K562 (cell line): Measurements from ENCODE around the gene CIAO2B. TPM values are rescaled to one million over a fixed set of nuclear protein-coding genes. Genes with fewer than 3 reads are reported as not detected.

Source experiments
- ATAC-seq: fragments of 200-7000 bp; cut with Tn5 transposase; 3 replicates; pipeline ENCODE4 v1.9.1; 2020; ENCODE audit warnings: moderate library complexity
- BruUV-seq: library from RNA; stranded (reverse); fragments of 400-500 nt; replicated peaks from 2 replicates; lab custom pipeline; 2021; lab: Mats Ljungman, UMichigan
- CTCF ChIA-PET: fragments of 300-600 bp; formaldehyde crosslinking; extraction: SDS; loops from one replicate; lab custom pipeline; 2021; ENCODE audit warnings: low intra/inter-chr PET ratio; lab: Yijun Ruan, JAX
- POLR2A ChIA-PET: fragments of 300-600, 350-650 bp; sonication (Branson Sonifier 250); formaldehyde crosslinking; extraction: SDS; loops from one replicate; lab custom pipeline; 2021; ENCODE audit warnings: antibody characterized with exemption, inconsistent platforms; lab: Yijun Ruan, JAX
- DNase-seq, 4 experiments: peaks; one replicate each; pipeline versions ENCODE4 v3.0.0 to v3.0.0-alpha.2; 2011 to 2018; ENCODE audit warnings: low spot score in 3 of 4, mixed read lengths in 3 of 4; ENCODE audit errors: extremely low read depth in 1 of 4
- FAIRE-seq: peaks from 2 replicates; lab custom pipeline; 2011; peaks lifted over from hg19 to GRCh38; lab: Jason Lieb, UNC
- H2AFZ ChIP-seq: 2 replicates; pipeline ENCODE4 v1.6.0; 2011; ENCODE audit warnings: low read depth, low read length, control low read depth, inconsistent platforms
- H3K27ac ChIP-seq: fragments of 200-600 bp; 3 replicates; pipeline ENCODE4 v1.8.0; 2011; ENCODE audit warnings: low read depth, mild to moderate bottlenecking, control low read depth, inconsistent platforms, low read length, moderate library complexity, mixed read lengths; ENCODE audit errors: extremely low read depth
- H3K27me3 ChIP-seq, 2 experiments: fragments of 300-600 bp in 1 of 2; 2 replicates in 1 of 2; 3 replicates in 1 of 2; pipeline versions ENCODE4 v1.6.0 to v1.8.0; 2011; ENCODE audit warnings: inconsistent platforms in 2 of 2, low read length in 2 of 2, mild to moderate bottlenecking in 1 of 2, mixed read lengths in 1 of 2, moderate library complexity in 1 of 2; ENCODE audit not compliant: control insufficient read depth in 2 of 2, insufficient read depth in 2 of 2
- H3K36me3 ChIP-seq: fragments of 300-600 bp; 3 replicates; pipeline ENCODE4 v1.8.0; 2011; ENCODE audit warnings: mild to moderate bottlenecking, low read length, inconsistent platforms; ENCODE audit not compliant: control insufficient read depth, insufficient read depth
- H3K4me1 ChIP-seq, 2 experiments: fragments of 200-600 bp in 1 of 2; replicated peaks in 1 of 2; 2 replicates in 1 of 2; 3 replicates in 1 of 2; pipeline versions ENCODE4 v1.5.1 to v1.8.0; 2011; ENCODE audit warnings: inconsistent platforms in 2 of 2, low read length in 2 of 2, mild to moderate bottlenecking in 1 of 2, mixed read lengths in 1 of 2, moderate library complexity in 1 of 2; ENCODE audit not compliant: control insufficient read depth in 2 of 2, insufficient read depth in 2 of 2
- H3K4me2 ChIP-seq: 2 replicates; pipeline ENCODE4 v1.6.1; 2011; ENCODE audit warnings: low read length, control low read depth, inconsistent platforms, mixed read lengths; ENCODE audit not compliant: insufficient read depth
- H3K4me3 ChIP-seq: fragments of 200-600 bp; sonication (generic), shearing (Covaris generic); 2 replicates; pipeline ENCODE4 v1.5.1; 2016; ENCODE audit warnings: control low read depth, inconsistent platforms
- H3K79me2 ChIP-seq: fragments of 200-600 bp; 3 replicates; pipeline ENCODE4 v1.8.0; 2011; ENCODE audit warnings: low read length, inconsistent platforms; ENCODE audit not compliant: control insufficient read depth, insufficient read depth
- H3K9ac ChIP-seq, 2 experiments: 2 replicates each; pipeline versions ENCODE4 v1.6.0 to v1.6.1; 2011; ENCODE audit warnings: low read depth in 2 of 2, low read length in 2 of 2, control low read depth in 1 of 2, inconsistent platforms in 1 of 2, mild to moderate bottlenecking in 1 of 2, mixed read lengths in 1 of 2; ENCODE audit not compliant: insufficient read depth in 1 of 2
- H3K9me1 ChIP-seq: one replicate; pipeline ENCODE4 v1.6.0; 2011; ENCODE audit warnings: inconsistent platforms, mild to moderate bottlenecking, low read length, moderate library complexity; ENCODE audit not compliant: control insufficient read depth, insufficient read depth
- H3K9me3 ChIP-seq: replicated peaks from 2 replicates; pipeline ENCODE4 v1.5.1; 2011; ENCODE audit warnings: low read depth, low read length, inconsistent platforms; ENCODE audit not compliant: control insufficient read depth, insufficient read depth
- H4K20me1 ChIP-seq: replicated peaks from 2 replicates; pipeline ENCODE4 v1.6.1; 2011; ENCODE audit warnings: low read length, inconsistent platforms, mixed read lengths; ENCODE audit not compliant: control insufficient read depth, insufficient read depth
- ATF4 ChIP-seq: fragments of 450-650 bp; formaldehyde crosslinking; IDR thresholded peaks from 2 replicates; pipeline ENCODE4 v1.4.0; 2022; ENCODE audit warnings: mild to moderate bottlenecking, moderate library complexity
- BRD4 ChIP-seq: fragments of 200-600 bp; sonication (generic); IDR thresholded peaks from 2 replicates; pipeline ENCODE4 v1.6.1; 2017; ENCODE audit warnings: inconsistent platforms
- DLX4 ChIP-seq: fragments of 250-450 bp; sonication (Bioruptor Pico); IDR thresholded peaks from 2 replicates; pipeline ENCODE4 v1.6.1; 2021; ENCODE audit warnings: mild to moderate bottlenecking
- HDGF ChIP-seq: fragments of 450-650 bp; IDR thresholded peaks from 2 replicates; pipeline ENCODE4 v1.6.1; 2016
- IFI16 ChIP-seq: fragments of 250-450 bp; sonication (Bioruptor Pico); IDR thresholded peaks from 2 replicates; pipeline ENCODE4 v2.1.2; 2022; ENCODE audit warnings: mild to moderate bottlenecking, inconsistent platforms
- MCM3 ChIP-seq: fragments of 450-650 bp; IDR thresholded peaks from 2 replicates; pipeline ENCODE4 v1.6.1; 2016
- TFE3 ChIP-seq: fragments of 450-650 bp; formaldehyde crosslinking; IDR thresholded peaks from 2 replicates; pipeline ENCODE4 v1.4.0; 2020; ENCODE audit warnings: mild to moderate bottlenecking, mixed read lengths
- ZBTB5 ChIP-seq: fragments of 450-650 bp; IDR thresholded peaks from 2 replicates; pipeline ENCODE4 v1.6.1; 2017; ENCODE audit warnings: antibody characterized with exemption
- WGBS: fragments of 100-300 bp; shearing (Covaris generic); methylation state at CpG from one replicate; pipeline ENCODE4 v1.1.6; 2016; ENCODE audit warnings: low coverage, mixed read lengths; ENCODE audit not compliant: insufficient coverage; ENCODE audit errors: missing lambda C conversion rate; 5-methylcytosine and 5-hydroxymethylcytosine counted together
- in situ Hi-C: fragments of 300-500 bp; cut with MboI; formaldehyde crosslinking; loops from 4 replicates; pipeline ENCODE4 v1.15.0; 2018; ENCODE audit warnings: inconsistent platforms, mixed read lengths
- intact Hi-C: fragments of 100-400 bp; cut with micrococcal nuclease; formaldehyde crosslinking; loops from 2 replicates; pipeline ENCODE4 v1.14.2; 2022
- polyA plus RNA-seq, 8 experiments: library from polyadenylated mRNA; depleted of rRNA in 4 of 8; stranded (reverse) in 5 of 8; unstranded in 3 of 8; fragments of >200 nt; fragmentation: Nextera tagmentation in 2 of 8; fragmentation: Illumina TruSeq in 1 of 8; extraction: Ambion mirVana in 2 of 8; extraction: Trizol in 1 of 8; gene quantifications; 2 replicates each; pipeline versions ENCODE4 v1.2.1 to v1.2.3, GENCODE V29; 2011 to 2014; ENCODE audit warnings: inconsistent platforms in 1 of 8, missing spikeins in 1 of 8
- total RNA-seq, 7 experiments: library from RNA; depleted of rRNA in 6 of 7; stranded (reverse); fragments of >200 nt in 6 of 7; fragmentation: Illumina TruSeq in 2 of 7; extraction: Trizol in 2 of 7; gene quantifications; 2 replicates each; pipeline versions ENCODE4 v1.2.1 to v1.2.3, GENCODE V29; 2011 to 2021; ENCODE audit warnings: low replicate concordance in 1 of 7

The CIAO2B gene
- total and polyA plus RNA-seq, 9 of the 15 experiments (the other 6 are each of a cell fraction or from before 2014, with no cell fraction given), result 86.8 to 182 (median 113) TPM

GRCh38 chr16:66918803-66919568 is 15.2 kb downstream of the CIAO2B start, which contains the start of gene CDH16:
Gene CDH16, minus strand, starts transcription at chr16:66918885. Its CDS starts 820 bp downstream, at chr16:66918065.
- Histone ChIP-seq H3K4me1 (peaks cover 0 to 20% of the 10 kb centered on the region in 2 experiments; a peak in 2 of 5 replicates), H3K27ac (no peak within 1 kb of the TSS), H3K4me3 (no peak within 1 kb of the TSS), H3K36me3 (no peaks in the 10 kb centered on the region), H3K27me3 (peaks cover 15 to 67% of the 10 kb centered on the region in 2 experiments; a peak in 4 of 5 replicates), H3K9me3 (no peaks in the 10 kb centered on the region), H3K79me2 (no peaks in the 10 kb centered on the region), H3K4me2 (no peak within 1 kb of the TSS), H3K9me1 (no peaks in the 10 kb centered on the region), H2AFZ (no peak within 1 kb of the TSS), H3K9ac (peak within 1 kb of the TSS in 1 of 2 experiments; percentile 48; a peak in 1 of 4 replicates), H4K20me1 (no peaks in the 10 kb centered on the region; the same call in 1 of the 2 replicates)
- WGBS, result 11% methylated on average over 6 of the region's 7 CpGs
- CTCF ChIA-PET, result no interaction called here
- in situ Hi-C loops (no loop called here), intact Hi-C loops (no loop called here)
- FAIRE-seq (no peak), DNase-seq (no peak), ATAC-seq (no peak)
- no peak for TF ChIP-seq ATF4 (CRISPR knock-in tag)
- TF ChIP-seq BRD4, result no peak
- TF ChIP-seq HDGF, result no peak
- no peak for TF ChIP-seq TFE3 (CRISPR knock-in tag)
- TF ChIP-seq MCM3, result no peak
- TF ChIP-seq ZBTB5, result no peak
- no peak for TF ChIP-seq IFI16
- TF ChIP-seq DLX4 (CRISPR knock-in tag), result no peak
- no TSS peak for BruUV-seq
- POLR2A ChIA-PET, result interaction anchor here (0.6 to 2.4 kb wide), 8 partner anchors 8 to 263 kb away, joined by 3 to 9 read pairs (median 3); no protein-coding TSS in a partner anchor
